Neural cell (in vitro differentiated cells): ENCODE data around the gene CMBL.

Experiments used
- EZH2 ChIP-seq: fragments of 200-600, 300-800 bp; shearing (Covaris generic), sonication (generic); IDR thresholded peaks from 2 replicates; pipeline ENCODE4 v1.6.1; 2014; ENCODE audit warnings: antibody characterized with exemption, low read length, borderline replicate concordance, mild to moderate bottlenecking; ENCODE audit not compliant: insufficient read depth, poor library complexity, severe bottlenecking
- TAF1 ChIP-seq: IDR thresholded peaks from 2 replicates; pipeline ENCODE4 v1.6.1; 2012; ENCODE audit warnings: low read depth
- TF ChIP-seq, protein P1 (sequence below): fragments of 450-650 bp; IDR thresholded peaks from 2 replicates; pipeline ENCODE4 v1.5.1; 2014; ENCODE audit warnings: antibody characterized with exemption, mild to moderate bottlenecking, moderate library complexity; ENCODE audit not compliant: poor library complexity, severe bottlenecking
- TF ChIP-seq, protein P2 (sequence below): IDR thresholded peaks from 2 replicates; pipeline ENCODE4 v1.6.1; 2012; ENCODE audit warnings: borderline replicate concordance

DNA sequence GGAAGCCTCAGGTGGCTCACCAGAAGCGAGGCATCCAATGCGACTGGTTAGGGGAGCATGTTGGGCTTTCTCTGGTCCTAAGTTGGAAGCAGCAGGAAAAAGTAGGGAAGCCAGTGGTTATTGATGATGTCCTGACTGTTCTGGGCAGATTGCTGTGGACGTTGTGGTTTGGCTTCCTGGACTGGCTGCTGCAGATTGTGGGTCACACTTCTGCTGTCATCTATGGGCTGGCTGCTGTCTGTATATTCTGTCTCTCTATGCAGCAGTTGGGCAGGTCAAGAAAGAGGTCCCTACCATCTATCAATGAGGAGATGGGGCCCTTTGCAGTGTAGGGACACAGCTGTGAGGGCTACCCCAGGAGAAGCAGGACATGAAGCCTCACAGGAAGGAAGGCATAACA is 32.3 kb upstream of the CMBL start:
- TF ChIP-seq, protein P1, sequence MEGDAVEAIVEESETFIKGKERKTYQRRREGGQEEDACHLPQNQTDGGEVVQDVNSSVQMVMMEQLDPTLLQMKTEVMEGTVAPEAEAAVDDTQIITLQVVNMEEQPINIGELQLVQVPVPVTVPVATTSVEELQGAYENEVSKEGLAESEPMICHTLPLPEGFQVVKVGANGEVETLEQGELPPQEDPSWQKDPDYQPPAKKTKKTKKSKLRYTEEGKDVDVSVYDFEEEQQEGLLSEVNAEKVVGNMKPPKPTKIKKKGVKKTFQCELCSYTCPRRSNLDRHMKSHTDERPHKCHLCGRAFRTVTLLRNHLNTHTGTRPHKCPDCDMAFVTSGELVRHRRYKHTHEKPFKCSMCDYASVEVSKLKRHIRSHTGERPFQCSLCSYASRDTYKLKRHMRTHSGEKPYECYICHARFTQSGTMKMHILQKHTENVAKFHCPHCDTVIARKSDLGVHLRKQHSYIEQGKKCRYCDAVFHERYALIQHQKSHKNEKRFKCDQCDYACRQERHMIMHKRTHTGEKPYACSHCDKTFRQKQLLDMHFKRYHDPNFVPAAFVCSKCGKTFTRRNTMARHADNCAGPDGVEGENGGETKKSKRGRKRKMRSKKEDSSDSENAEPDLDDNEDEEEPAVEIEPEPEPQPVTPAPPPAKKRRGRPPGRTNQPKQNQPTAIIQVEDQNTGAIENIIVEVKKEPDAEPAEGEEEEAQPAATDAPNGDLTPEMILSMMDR = no peak
- TF ChIP-seq, protein P2, sequence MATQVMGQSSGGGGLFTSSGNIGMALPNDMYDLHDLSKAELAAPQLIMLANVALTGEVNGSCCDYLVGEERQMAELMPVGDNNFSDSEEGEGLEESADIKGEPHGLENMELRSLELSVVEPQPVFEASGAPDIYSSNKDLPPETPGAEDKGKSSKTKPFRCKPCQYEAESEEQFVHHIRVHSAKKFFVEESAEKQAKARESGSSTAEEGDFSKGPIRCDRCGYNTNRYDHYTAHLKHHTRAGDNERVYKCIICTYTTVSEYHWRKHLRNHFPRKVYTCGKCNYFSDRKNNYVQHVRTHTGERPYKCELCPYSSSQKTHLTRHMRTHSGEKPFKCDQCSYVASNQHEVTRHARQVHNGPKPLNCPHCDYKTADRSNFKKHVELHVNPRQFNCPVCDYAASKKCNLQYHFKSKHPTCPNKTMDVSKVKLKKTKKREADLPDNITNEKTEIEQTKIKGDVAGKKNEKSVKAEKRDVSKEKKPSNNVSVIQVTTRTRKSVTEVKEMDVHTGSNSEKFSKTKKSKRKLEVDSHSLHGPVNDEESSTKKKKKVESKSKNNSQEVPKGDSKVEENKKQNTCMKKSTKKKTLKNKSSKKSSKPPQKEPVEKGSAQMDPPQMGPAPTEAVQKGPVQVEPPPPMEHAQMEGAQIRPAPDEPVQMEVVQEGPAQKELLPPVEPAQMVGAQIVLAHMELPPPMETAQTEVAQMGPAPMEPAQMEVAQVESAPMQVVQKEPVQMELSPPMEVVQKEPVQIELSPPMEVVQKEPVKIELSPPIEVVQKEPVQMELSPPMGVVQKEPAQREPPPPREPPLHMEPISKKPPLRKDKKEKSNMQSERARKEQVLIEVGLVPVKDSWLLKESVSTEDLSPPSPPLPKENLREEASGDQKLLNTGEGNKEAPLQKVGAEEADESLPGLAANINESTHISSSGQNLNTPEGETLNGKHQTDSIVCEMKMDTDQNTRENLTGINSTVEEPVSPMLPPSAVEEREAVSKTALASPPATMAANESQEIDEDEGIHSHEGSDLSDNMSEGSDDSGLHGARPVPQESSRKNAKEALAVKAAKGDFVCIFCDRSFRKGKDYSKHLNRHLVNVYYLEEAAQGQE = no peak
- no peak for TF ChIP-seq EZH2
- TF ChIP-seq TAF1 = no peak
